Activated CD4-positive, alpha-beta T cell treated with anti-CD3 and anti-CD28 coated beads, Interleukin-2, amount 10 ng/mL, durations not matched to agents 24 days and 14 days (primary cell): Measurements from ENCODE around the gene NSDHL. TPM values are rescaled to one million over a fixed set of nuclear protein-coding genes. Genes with fewer than 3 reads are reported as not detected.
A peak's percentile ranks its signal among the peaks of the same experiment; 100 is the strongest.

Source experiments
- DNase-seq: peaks from one replicate; pipeline ENCODE4 v3.0.0; 2022
- H3K27ac Mint-ChIP-seq: one replicate; pipeline ENCODE4 v1.8.0; 2022; ENCODE audit warnings: mild to moderate bottlenecking, mixed read lengths
- H3K27me3 Mint-ChIP-seq: one replicate; pipeline ENCODE4 v1.8.0; 2022; ENCODE audit warnings: mixed read lengths
- H3K36me3 Mint-ChIP-seq: one replicate; pipeline ENCODE4 v1.8.0; 2022; ENCODE audit warnings: low read depth, mild to moderate bottlenecking, mixed read lengths
- H3K4me1 Mint-ChIP-seq: one replicate; pipeline ENCODE4 v1.8.0; 2021; ENCODE audit warnings: mixed read lengths
- H3K4me3 Mint-ChIP-seq: one replicate; pipeline ENCODE4 v1.8.0; 2022; ENCODE audit warnings: mild to moderate bottlenecking, moderate library complexity, mixed read lengths
- H3K9me3 Mint-ChIP-seq: one replicate; pipeline ENCODE4 v1.8.0; 2021; ENCODE audit warnings: mixed read lengths
- intact Hi-C: fragments of 100-400 bp; cut with micrococcal nuclease; formaldehyde crosslinking; loops from one replicate; pipeline ENCODE4 v1.15.1; 2023
- total RNA-seq: library from RNA; stranded (reverse); gene quantifications from 2 replicates; pipeline ENCODE4 v1.2.3, GENCODE V29; 2022

The NSDHL gene
- total RNA-seq, 1 donor from 2014 or later: 23.4 TPM

DNA sequence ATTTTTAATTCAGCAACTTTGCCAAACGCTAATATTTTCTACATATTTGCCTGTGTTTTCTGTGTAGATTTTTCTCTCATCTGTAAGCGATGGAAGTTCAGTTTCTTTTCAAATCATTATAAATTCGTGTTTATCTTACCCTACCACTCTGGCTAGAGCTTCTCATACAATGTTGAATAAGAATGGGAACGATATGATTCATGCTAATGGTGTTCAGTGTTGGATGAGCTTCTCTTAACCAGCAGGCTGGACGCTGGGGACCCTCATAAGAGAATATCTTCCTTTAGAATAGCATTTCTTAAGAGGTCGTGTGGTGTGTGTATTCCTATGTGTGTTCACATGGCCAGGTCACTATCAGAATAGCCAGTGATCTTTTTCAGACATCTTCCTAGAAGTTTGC lies 31.0 kb downstream of the NSDHL start:
- no peak overlapping the region for H3K4me3 Mint-ChIP-seq
- H3K4me1 Mint-ChIP-seq: peaks cover 2% of the 10 kb centered on the region
- H3K27ac Mint-ChIP-seq: no peak overlapping the region
- no peak for DNase-seq
- intact Hi-C loops: no loop called here
- no peaks in the 10 kb centered on the region for H3K9me3 Mint-ChIP-seq
- H3K27me3 Mint-ChIP-seq: no peaks in the 10 kb centered on the region
- peaks cover 12% of the 10 kb centered on the region for H3K36me3 Mint-ChIP-seq

DNA sequence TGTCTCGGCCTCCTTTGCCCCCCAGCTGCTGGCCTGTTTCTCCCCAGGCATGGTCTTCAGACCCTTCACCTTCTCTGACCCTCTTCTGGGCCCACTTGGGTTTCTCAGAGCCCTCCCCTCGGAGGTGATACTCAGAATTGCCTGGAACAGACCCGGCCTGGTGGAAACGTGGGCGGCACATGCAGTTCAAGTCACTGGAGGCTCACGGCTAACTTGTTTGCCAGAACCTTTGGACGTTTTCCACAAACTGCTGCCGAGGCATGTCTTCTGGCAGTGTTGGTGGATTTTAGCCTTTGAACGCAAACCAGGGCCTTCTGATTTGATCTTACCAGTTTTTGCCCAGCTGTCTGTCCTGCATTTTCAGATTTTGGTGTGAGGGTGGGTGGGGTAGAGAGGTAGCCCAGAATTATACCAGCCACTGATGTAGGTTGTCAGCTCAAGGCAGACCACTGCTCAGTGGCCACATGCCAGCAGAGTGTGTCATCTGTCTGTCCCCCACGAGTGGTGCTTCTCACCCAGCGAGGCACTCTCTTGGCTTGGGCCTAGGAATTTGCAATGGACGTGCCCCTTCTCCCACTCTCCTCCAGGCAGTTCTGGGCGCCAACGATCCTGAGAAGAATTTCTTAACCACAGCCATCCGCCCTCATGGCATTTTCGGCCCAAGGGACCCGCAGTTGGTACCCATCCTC lies 34.5 kb downstream of the NSDHL start:
- H3K9me3 Mint-ChIP-seq: no peaks in the 10 kb centered on the region
- DNase-seq: no peak
- H3K27ac Mint-ChIP-seq: no peak overlapping the region
- H3K27me3 Mint-ChIP-seq: no peaks in the 10 kb centered on the region
- intact Hi-C loops: no loop called here
- H3K4me3 Mint-ChIP-seq: no peak overlapping the region
- no peaks in the 10 kb centered on the region for H3K4me1 Mint-ChIP-seq
- peaks cover 25% of the 10 kb centered on the region for H3K36me3 Mint-ChIP-seq

DNA sequence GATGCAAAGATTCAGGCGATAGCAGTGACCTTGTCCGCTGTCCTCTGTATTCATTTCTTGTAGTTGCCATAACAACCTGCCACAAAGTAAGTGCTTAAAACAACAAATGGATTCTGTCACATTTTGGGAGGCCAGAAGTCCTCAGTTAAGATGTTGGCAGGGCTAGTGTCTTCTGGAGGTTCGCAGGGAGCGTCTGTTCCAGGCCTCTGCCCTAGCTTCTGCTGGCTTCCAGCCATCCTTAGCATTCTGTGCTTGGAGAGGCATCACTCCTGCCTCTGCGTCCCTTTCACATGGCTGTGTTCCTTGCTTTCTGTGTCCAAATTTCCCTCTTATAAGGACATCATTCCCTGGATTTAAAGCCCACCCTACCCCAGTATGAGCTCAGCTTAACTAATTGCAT lies 35.5 kb downstream of the NSDHL start:
- intact Hi-C loops: no loop called here
- no peak for DNase-seq
- peaks cover 23% of the 10 kb centered on the region for H3K36me3 Mint-ChIP-seq
- H3K4me1 Mint-ChIP-seq: no peaks in the 10 kb centered on the region
- H3K27me3 Mint-ChIP-seq: no peaks in the 10 kb centered on the region
- no peak overlapping the region for H3K27ac Mint-ChIP-seq
- H3K9me3 Mint-ChIP-seq: no peaks in the 10 kb centered on the region
- no peak overlapping the region for H3K4me3 Mint-ChIP-seq

DNA sequence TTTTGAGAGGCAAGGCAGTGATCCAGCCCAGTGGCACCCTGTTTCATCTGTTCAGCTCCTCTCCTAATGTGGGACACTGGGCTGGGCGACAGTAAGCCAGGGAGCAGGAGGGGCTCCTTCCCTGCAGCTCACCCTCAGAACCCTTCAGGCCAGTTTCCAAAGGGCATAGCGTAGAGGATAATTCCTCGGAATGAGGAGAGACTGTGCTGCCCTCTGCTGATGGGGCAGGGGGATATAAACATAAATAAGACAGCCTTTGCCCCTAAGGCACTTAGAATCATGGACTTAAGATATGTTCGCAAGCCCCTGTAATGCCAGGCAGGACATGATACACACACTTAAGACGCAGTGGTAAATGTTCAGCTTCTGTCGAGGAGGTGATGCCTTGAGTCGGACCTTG lies 39.1 kb downstream of the NSDHL start:
- Mint-ChIP-seq H3K27me3 (no peaks in the 10 kb centered on the region), H3K4me1 (peaks cover 4% of the 10 kb centered on the region), H3K36me3 (peaks cover 26% of the 10 kb centered on the region), H3K27ac (no peak overlapping the region), H3K4me3 (no peak overlapping the region), H3K9me3 (no peaks in the 10 kb centered on the region)
- no peak for DNase-seq
- intact Hi-C loops: no loop called here

DNA sequence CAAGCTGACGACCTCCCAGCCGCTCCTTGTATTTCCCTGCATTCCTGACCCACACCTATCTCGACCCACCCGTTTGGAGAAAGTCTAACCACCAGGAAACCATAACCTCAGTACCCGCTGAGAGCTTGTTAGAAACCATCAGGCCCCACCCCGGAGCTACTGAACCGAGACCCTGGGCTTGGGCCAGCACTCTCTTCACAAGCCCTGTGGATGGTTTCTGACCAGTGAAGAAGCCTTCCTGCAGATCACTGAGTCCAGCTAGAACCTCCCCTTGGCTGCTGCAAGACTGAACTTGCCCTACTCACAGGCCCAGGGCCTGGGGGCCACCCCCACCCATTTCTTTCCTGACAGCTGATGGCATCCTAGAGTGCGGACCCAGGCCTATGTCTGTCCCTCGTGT lies 40.4 kb downstream of the NSDHL start:
- Mint-ChIP-seq H3K9me3 (no peaks in the 10 kb centered on the region), H3K4me1 (peaks cover 4% of the 10 kb centered on the region), H3K27me3 (no peaks in the 10 kb centered on the region), H3K4me3 (no peak overlapping the region), H3K27ac (no peak overlapping the region), H3K36me3 (peaks cover 23% of the 10 kb centered on the region)
- DNase-seq: no peak
- intact Hi-C loops: no loop called here

DNA sequence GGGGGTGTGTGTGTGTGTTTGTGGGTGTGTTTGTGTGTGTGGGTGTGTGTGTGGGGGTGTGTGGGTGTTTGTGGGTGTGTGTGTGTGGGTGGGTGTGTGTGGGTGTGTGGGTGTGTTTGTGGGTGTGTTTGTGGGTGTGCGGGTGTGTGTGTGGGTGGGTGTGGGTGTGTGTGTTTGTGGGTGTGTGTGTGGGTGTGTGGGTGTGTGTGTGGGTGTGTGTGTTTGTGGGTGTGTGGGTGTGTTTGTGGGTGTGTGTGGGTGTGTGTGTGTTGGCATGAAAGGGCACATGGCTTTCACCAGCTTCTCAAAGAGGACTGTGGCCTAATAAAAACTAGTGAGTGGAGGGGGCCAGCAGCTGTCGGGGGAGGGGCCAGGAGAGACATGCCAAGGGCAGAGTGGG lies 41.7 kb downstream of the NSDHL start:
- Mint-ChIP-seq H3K27me3 (no peaks in the 10 kb centered on the region), H3K4me3 (no peak overlapping the region), H3K4me1 (peaks cover 4% of the 10 kb centered on the region), H3K9me3 (no peaks in the 10 kb centered on the region), H3K36me3 (peaks cover 23% of the 10 kb centered on the region), H3K27ac (peak overlapping the region; percentile 76)
- DNase-seq: no peak
- intact Hi-C loops: no loop called here

DNA sequence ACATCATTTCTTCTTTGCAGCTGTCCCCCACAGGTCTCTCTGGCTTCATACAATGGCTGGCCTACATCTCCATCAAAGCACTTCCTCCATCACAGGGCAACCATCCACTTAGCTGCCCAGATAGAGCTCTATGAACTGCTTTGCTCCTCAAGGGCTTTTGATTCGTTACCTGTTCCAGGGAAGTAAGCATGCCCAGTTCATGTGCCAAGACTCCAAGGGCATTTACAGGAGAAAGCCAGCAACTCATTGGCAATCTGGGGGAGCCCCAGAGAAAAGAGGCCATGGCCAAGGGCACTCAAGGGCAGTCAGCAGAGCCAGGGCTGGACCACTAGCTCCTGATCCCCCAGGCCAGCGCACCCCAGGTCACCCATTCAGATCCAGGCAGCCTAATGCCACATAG lies 42.5 kb downstream of the NSDHL start:
- Mint-ChIP-seq H3K9me3 (no peaks in the 10 kb centered on the region), H3K4me1 (peaks cover 4% of the 10 kb centered on the region), H3K4me3 (no peak overlapping the region), H3K36me3 (peaks cover 23% of the 10 kb centered on the region), H3K27me3 (no peaks in the 10 kb centered on the region), H3K27ac (no peak overlapping the region)
- intact Hi-C loops: no loop called here
- no peak for DNase-seq

DNA sequence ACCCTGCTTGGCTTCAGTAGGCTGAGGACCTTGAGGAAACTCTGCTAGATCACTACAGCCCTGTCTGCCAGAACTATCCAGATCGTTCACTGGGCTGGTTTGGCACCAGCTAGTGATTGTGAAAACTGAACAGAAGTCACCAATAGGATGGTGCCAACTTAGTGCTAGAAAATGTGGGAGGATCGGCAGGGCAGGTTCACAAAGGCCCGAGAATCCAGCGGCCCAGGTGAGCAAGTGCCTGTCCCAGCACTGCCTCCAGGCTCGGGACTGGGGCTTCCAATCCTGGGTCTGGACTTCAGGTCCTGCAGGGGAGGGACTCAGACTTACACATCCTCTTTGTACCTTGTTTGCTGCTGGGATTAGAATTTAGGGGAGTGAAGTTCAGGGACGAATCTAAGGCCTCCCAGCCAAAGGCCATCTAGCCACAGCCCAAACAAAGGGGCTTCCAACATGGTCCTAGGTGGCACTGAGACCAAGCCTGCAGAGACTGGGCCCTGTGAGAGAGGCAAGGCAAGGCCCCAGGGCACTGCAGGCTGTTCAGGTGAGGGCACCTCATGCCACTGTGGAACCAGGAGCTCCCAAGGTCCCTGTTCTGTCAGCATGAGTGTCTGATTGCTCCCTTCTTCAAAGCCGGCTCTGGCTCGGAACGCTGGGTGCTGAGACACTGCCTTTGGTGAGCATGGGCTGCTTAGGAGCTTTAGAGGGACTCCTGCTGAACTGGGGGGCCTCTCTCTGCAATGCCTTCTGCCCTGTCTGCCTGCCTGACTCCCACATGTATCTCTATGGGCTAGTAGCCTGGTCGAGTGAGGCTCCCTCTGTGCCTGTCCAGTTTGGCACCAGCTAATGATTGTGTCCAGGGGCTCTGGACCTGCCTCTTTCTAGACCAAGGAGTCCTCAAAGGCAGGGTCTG lies 46.3 kb downstream of the NSDHL start:
- H3K4me1 Mint-ChIP-seq: peaks cover 1% of the 10 kb centered on the region
- intact Hi-C loops: no loop called here
- no peaks in the 10 kb centered on the region for H3K27me3 Mint-ChIP-seq

DNA sequence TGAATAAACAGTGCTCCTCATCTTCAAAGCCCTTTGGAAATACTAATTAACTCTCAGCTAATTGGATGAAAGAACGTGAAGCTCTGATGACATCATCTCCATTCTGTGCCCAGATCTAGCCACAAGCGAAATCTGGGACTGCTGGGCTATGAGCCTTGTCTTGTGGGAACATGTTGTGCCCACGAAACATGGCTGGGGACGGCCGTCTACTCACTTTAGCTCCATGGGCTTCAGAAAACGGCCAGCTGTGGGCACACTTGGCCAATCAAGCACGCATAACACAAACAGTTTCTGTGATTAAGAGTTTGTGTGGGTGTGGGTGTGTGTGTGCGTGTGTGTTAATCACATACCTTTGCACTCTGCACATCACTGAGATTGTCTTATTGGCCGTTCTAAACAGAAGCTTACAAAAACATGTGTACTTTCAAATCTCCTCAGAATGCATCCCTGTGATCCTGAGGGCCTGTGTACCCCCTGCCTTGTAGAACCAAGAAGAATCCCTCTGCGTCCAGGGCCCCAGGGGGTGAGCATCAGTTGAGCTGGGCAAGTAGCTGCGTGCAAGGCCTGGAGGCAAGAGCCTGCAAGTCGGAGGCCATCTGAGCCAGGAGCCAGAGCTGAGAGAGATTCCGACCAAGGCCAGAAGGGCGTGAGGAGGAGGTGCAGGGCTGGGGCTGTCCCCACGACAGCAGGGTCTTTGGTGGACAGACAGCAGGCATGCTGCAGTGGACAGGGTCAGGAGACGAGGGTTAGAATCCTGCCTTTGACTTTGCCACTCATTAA lies 48.3 kb downstream of the NSDHL start:
- Mint-ChIP-seq H3K27ac (no peak overlapping the region), H3K36me3 (no peaks in the 10 kb centered on the region), H3K4me1 (no peaks in the 10 kb centered on the region), H3K9me3 (no peaks in the 10 kb centered on the region), H3K4me3 (no peak overlapping the region), H3K27me3 (no peaks in the 10 kb centered on the region)
- intact Hi-C loops: no loop called here
- no peak for DNase-seq

More for the DNA sequence above, 46.3 kb downstream of the NSDHL start:
- no peak for DNase-seq
- Mint-ChIP-seq H3K9me3 (no peaks in the 10 kb centered on the region), H3K27ac (no peak overlapping the region), H3K4me3 (no peak overlapping the region), H3K36me3 (peaks cover 4% of the 10 kb centered on the region)

DNA sequence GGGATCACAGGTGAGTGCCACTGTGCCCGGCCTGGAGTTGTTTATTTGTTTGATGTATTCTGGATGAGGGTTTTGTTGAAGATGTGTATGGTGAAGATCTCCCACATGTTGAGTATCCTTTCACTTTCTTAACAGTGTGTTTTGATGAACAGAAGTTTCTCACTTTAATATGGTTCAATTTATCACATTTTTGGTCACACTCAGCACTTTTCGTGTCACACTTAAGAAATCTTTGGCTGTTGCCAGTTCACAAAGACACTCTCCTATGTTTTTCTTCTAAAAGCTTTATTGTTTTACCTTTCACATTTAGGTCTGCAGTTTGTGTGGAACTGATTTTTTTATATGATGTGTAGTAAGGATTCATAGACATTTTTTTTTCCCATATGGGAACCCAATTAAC lies 50.4 kb downstream of the NSDHL start:
- Mint-ChIP-seq H3K9me3 (no peaks in the 10 kb centered on the region), H3K27me3 (peaks cover 3% of the 10 kb centered on the region), H3K4me3 (no peak overlapping the region), H3K27ac (no peak overlapping the region), H3K4me1 (no peaks in the 10 kb centered on the region), H3K36me3 (no peaks in the 10 kb centered on the region)
- intact Hi-C loops: no loop called here
- DNase-seq: no peak

DNA sequence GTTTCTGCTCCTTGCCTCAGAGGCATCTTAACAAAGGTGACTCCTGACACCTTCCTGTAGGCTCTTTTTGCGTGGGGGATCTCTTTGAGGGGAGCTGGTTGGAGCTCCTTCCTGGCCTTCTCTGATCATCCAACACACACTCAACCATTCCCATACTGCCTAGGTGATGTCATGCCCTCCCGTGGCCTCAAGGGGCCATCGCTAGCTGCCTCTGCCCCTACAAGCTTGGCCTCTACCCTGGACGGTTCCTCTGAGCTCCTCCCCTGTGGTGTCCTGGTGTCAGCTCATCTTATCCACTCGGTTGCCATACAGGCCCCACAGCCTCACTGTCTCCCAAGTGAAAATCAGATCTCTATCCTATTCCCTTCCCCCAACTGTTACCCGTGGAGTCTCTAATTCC lies 53.3 kb downstream of the NSDHL start:
- H3K27ac Mint-ChIP-seq: no peak overlapping the region
- intact Hi-C loops: no loop called here
- H3K36me3 Mint-ChIP-seq: no peaks in the 10 kb centered on the region
- peaks cover 10% of the 10 kb centered on the region for H3K27me3 Mint-ChIP-seq
- H3K4me3 Mint-ChIP-seq: no peak overlapping the region
- DNase-seq: no peak
- H3K9me3 Mint-ChIP-seq: no peaks in the 10 kb centered on the region
- no peaks in the 10 kb centered on the region for H3K4me1 Mint-ChIP-seq

DNA sequence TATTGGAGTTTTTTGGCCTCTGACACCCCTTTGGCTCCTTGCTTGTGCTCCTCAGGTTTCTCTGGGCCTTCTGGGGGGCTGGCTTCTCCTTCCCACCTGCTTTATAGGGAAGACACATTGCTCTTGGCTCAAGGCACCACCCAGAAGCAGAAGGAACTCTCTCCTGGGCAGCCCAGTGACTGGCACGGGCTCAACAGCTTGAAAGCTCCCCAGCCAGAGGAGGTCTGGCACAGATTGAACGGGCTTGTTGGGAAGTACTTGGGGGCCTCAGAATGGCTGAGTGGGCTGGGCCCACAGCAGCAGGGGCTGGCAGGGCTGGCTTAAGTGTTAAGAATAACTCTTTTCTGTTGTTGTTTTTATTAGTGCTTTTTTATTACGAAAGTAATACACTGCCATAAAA lies 55.9 kb downstream of the NSDHL start:
- no peak overlapping the region for H3K4me3 Mint-ChIP-seq
- DNase-seq: no peak
- H3K36me3 Mint-ChIP-seq: no peaks in the 10 kb centered on the region
- H3K27me3 Mint-ChIP-seq: peaks cover 24% of the 10 kb centered on the region
- H3K4me1 Mint-ChIP-seq: no peaks in the 10 kb centered on the region
- H3K9me3 Mint-ChIP-seq: no peaks in the 10 kb centered on the region
- intact Hi-C loops: no loop called here
- H3K27ac Mint-ChIP-seq: no peak overlapping the region

DNA sequence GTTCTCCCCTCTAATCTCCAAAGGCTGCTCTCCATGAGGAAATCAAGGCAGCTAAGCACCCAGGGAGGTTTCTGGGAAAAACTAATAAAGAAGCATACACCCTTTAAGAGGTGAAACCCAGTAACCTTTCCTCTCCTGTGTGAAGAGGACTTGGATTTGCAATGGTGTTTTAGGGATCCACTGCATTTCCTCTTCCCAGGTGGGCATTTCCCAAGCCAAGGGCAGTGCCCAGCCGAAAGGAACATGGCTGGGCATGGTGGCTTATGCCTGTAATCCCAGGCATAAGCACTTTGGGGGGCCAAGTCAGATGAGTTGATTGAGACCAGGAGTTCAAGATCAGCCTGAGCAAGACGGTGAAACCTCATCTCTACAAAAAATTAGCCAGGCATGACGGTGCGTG lies 61.6 kb downstream of the NSDHL start:
- intact Hi-C loops: no loop called here
- Mint-ChIP-seq H3K27me3 (peaks cover 31% of the 10 kb centered on the region), H3K36me3 (no peaks in the 10 kb centered on the region), H3K9me3 (no peaks in the 10 kb centered on the region), H3K4me1 (no peaks in the 10 kb centered on the region), H3K27ac (no peak overlapping the region), H3K4me3 (no peak overlapping the region)
- no peak for DNase-seq
